Measurements from ENCODE around the gene ARVCF. TPM values are rescaled to one million over a fixed set of nuclear protein-coding genes. Genes with fewer than 3 reads are reported as not detected.

The ARVCF gene
- total and polyA plus RNA-seq, 9 of the 15 experiments (the other 6 are each of a cell fraction or from before 2014, with no cell fraction given), result 0.03 to 97.4 (median 15.6) TPM

DNA sequence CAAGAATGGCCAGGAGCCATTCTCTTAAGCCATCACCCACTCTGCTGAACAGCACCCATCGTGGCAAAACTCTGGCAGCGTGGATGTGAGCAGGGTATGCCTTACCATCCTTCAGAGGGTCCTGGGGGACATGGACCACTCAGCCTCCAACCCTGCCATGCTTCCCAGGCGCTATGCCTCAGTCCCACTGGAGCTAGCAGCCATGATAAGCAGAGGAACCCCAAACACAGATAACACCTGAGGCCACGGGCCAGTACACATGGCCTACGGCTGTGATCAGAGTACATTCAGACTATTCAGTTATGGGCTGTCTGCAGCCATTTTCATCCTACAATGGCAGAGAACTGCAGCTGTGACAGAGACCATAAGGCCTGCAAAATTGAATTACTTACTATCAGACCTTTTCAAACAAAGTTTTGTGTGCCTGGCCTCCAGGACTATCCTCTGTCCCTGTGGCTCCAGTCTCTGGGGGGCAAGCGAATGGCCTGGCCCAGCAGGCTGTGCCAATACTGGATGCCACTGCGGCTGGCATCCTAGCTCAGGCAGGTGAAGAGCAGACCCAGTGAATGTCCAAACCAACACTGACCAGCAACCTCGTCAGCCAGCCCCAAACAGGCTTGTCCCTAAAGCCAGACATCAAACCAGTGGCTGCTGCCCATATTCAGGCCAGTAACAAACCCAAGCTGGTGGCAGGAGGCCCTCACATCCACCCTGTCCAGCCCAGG is 6.9 kb downstream of the ARVCF start (continued):
- no peak for TF ChIP-seq ZBTB11 (CRISPR knock-in tag; IDR thresholded peaks at IDR 0.05)
- no peak for TF ChIP-seq ZNF696 (CRISPR knock-in tag; conservative IDR thresholded peaks at IDR 0.05)
- no peak for TF ChIP-seq CC2D1A (IDR thresholded peaks at IDR 0.05)
- no peak for TF ChIP-seq ZNF354B (CRISPR knock-in tag; IDR thresholded peaks at IDR 0.05)
- TF ChIP-seq ZBTB26 (CRISPR knock-in tag; IDR thresholded peaks at IDR 0.05), result no peak
- 0 out of 2 replicates have a peak, but pooled peaks have one; percentile 20 for TF ChIP-seq HCFC1 (IDR thresholded peaks at IDR 0.05; ENCODE audit: low read depth, low read length)
- no peak for TF ChIP-seq ZNF133 (CRISPR knock-in tag; IDR thresholded peaks at IDR 0.05)
- TF ChIP-seq KLF13 (tag; IDR thresholded peaks at IDR 0.05; ENCODE audit: borderline replicate concordance, low read depth), result no peak; the same call in 1 of the 2 replicates
- TF ChIP-seq HSF4 (CRISPR knock-in tag; IDR thresholded peaks at IDR 0.05; ENCODE audit: borderline replicate concordance), result 0 out of 2 replicates have a peak, but pooled peaks have one; percentile 5
- TF ChIP-seq ARID3B (CRISPR knock-in tag; IDR thresholded peaks at IDR 0.05; ENCODE audit: borderline replicate concordance), result no peak
- TF ChIP-seq FUS (optimal IDR thresholded peaks at IDR 0.05; ENCODE audit: low read depth, low read length), result no peak
- TF ChIP-seq, protein P1, sequence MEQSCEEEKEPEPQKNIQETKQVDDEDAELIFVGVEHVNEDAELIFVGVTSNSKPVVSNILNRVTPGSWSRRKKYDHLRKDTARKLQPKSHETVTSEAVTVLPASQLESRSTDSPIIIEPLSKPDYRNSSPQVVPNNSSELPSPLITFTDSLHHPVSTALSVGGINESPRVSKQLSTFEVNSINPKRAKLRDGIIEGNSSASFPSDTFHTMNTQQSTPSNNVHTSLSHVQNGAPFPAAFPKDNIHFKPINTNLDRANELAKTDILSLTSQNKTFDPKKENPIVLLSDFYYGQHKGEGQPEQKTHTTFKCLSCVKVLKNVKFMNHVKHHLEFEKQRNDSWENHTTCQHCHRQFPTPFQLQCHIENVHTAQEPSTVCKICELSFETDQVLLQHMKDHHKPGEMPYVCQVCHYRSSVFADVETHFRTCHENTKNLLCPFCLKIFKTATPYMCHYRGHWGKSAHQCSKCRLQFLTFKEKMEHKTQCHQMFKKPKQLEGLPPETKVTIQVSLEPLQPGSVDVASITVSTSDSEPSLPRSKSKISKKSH (CRISPR knock-in tag; IDR thresholded peaks at IDR 0.05), result no peak
- no peak for TF ChIP-seq ZNF124 (CRISPR knock-in tag; IDR thresholded peaks at IDR 0.05)
- no peak for TF ChIP-seq AFF4 (CRISPR knock-in tag; IDR thresholded peaks at IDR 0.05)
- TF ChIP-seq NCOA2 (IDR thresholded peaks at IDR 0.05; ENCODE audit: partially characterized antibody in 2 of 2), result no peak

All from K562 (cell line).